ENCODE data around the gene UMAD1. TPM values are rescaled to one million over a fixed set of nuclear protein-coding genes. Genes with fewer than 3 reads are reported as not detected.
A peak's percentile ranks its signal among the peaks of the same experiment; 100 is the strongest.

UMAD1 gene
- total and polyA plus RNA-seq, 2 of the 13 experiments (the other 11 are each of a cell fraction or from before 2014, with no cell fraction given) = 16.8 to 17.6 TPM

- TF ChIP-seq ZNF768 (CRISPR knock-in tag; IDR thresholded peaks at IDR 0.05) = peak; percentile 84; the same call in 1 of the 2 replicates
- TF ChIP-seq ZNF83 (CRISPR knock-in tag; IDR thresholded peaks at IDR 0.05; ENCODE audit: borderline replicate concordance) = no peak
- H3K4me2 ChIP-seq (ENCODE audit: low read depth, low read length) = peak overlapping the region; percentile 62; the same call in 1 of the 2 replicates
- FAIRE-seq = no peak
- no peak overlapping the region for H3K9ac ChIP-seq (ENCODE audit: insufficient read depth, low read depth, low read length)
- no peaks in the 10 kb centered on the region for H4K20me1 ChIP-seq (ENCODE audit: insufficient read depth, low read length)
- ChIA-PET POLR2A (no interaction called here), CTCF (ENCODE audit: low intra/inter-chr PET ratio, low total read pairs) (no interaction called here)
- H2AFZ ChIP-seq (ENCODE audit: low read length) = no peak overlapping the region
- intact Hi-C loops (cut with micrococcal nuclease; ENCODE audit: unreplicated experiment) = no loop called here
- no peaks in the 10 kb centered on the region for H3K27me3 ChIP-seq (ENCODE audit: control insufficient read depth in 1 of 2, insufficient read depth in 2 of 2, low read length in 2 of 2)
- no peak for ATAC-seq
- in situ Hi-C loops (cut with HindIII; ENCODE audit: extremely low pct_ligation_motif_present, low pct_unique_long_range_greater_than_20kb) = no loop called here
- no TSS peak for BruUV-seq (replicated peaks)
- H3K4me1 ChIP-seq (ENCODE audit: insufficient read depth, low read length) = peaks cover 18% of the 10 kb centered on the region
- H3K9me3 ChIP-seq (ENCODE audit: low read length) = no peaks in the 10 kb centered on the region
- H3K4me3 ChIP-seq (replicated peaks in 1 of 3; ENCODE audit: insufficient read depth in 1 of 3, low read depth in 2 of 3, low read length in 3 of 3) = no peak overlapping the region; a peak in 1 of 6 replicates
- no peaks in the 10 kb centered on the region for H3K36me3 ChIP-seq (replicated peaks in 1 of 2; ENCODE audit: control insufficient read depth in 1 of 2, insufficient read depth in 2 of 2, low read length in 2 of 2)
- 90% methylated on average over 2 of the region's 2 CpGs for WGBS (ENCODE audit: low lambda C conversion rate)
- peak overlapping the region; percentile 51 for H3K27ac ChIP-seq (ENCODE audit: extremely low read length, insufficient read depth, low read length)
- no peak for DNase-seq (ENCODE audit: low spot score)
- H3K79me2 ChIP-seq (ENCODE audit: insufficient read depth, low read length) = no peaks in the 10 kb centered on the region
Measured at GRCh38 chr7:7750571-7751242, 110.2 kb downstream of the UMAD1 start.

DNA sequence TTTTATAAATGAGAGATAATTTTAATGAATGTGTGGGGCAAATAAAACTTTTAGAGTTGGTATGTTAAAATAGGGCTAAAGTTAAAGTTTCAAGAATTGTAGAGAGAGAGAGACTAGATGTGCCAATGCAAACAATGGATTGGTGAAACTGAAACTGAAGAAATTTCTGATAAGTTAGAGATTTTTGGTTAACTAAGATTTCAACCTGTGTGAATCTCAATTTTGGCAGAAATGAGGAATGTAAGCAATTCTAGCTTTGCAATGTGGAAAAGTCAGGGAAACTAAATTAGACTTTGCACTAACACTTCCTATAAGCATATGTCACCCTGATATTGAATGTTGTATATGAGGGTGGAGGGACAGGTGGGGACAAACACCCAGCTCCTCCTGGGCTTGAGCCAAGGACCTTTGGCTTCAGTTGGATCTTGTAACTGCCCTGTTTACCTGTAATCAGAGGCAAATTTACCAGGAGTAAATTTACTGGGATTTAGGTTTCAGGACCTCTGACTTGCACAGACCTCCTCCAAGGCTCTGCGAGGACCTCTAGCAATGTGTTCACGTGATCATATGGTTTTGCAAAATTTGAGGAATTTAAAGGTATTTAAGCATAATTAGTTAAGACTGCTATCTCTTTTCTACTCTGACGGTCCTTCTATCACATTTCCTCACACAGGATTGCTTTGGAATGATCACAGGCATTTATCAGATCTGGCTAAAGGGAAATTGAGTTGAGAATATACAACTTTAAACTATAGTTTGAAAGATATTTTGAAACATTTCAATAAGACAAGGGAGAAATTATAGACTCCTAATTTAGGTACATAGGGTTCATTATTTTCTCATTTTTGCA, 110.9 kb downstream of the UMAD1 start:
- Histone ChIP-seq H3K27me3 (ENCODE audit: control insufficient read depth in 1 of 2, insufficient read depth in 2 of 2, low read length in 2 of 2) (no peaks in the 10 kb centered on the region), H3K4me2 (ENCODE audit: low read depth, low read length) (peak overlapping the region; percentile 62), H4K20me1 (ENCODE audit: insufficient read depth, low read length) (no peaks in the 10 kb centered on the region), H3K36me3 (replicated peaks in 1 of 2; ENCODE audit: control insufficient read depth in 1 of 2, insufficient read depth in 2 of 2, low read length in 2 of 2) (no peaks in the 10 kb centered on the region), H3K4me1 (ENCODE audit: insufficient read depth, low read length) (peaks cover 18% of the 10 kb centered on the region), H3K9me3 (ENCODE audit: low read length) (no peaks in the 10 kb centered on the region), H3K4me3 (replicated peaks in 1 of 3; ENCODE audit: insufficient read depth in 1 of 3, low read depth in 2 of 3, low read length in 3 of 3) (no peak overlapping the region; a peak in 1 of 6 replicates), H3K79me2 (ENCODE audit: insufficient read depth, low read length) (no peaks in the 10 kb centered on the region), H3K27ac (ENCODE audit: extremely low read length, insufficient read depth, low read length) (peak overlapping the region; percentile 51), H2AFZ (ENCODE audit: low read length) (no peak overlapping the region), H3K9ac (ENCODE audit: insufficient read depth, low read depth, low read length) (peak overlapping the region; percentile 5; the same call in 1 of the 2 replicates)
- peak; percentile 30 for FAIRE-seq
- ChIA-PET POLR2A (interaction anchor here (0.7 kb wide), 1 partner anchor 20 kb away, joined by 3 read pairs; no protein-coding TSS in a partner anchor), CTCF (ENCODE audit: low intra/inter-chr PET ratio, low total read pairs) (no interaction called here)
- no TSS peak for BruUV-seq (replicated peaks)
- in situ Hi-C loops (cut with HindIII; ENCODE audit: extremely low pct_ligation_motif_present, low pct_unique_long_range_greater_than_20kb) = no loop called here
- WGBS (ENCODE audit: low lambda C conversion rate) = 53% methylated on average over 3 of the region's 3 CpGs
- peak; percentile 44 for DNase-seq (ENCODE audit: low spot score)
- intact Hi-C loops (cut with micrococcal nuclease; ENCODE audit: unreplicated experiment) = no loop called here
- ATAC-seq = peak; percentile 73
- TF ChIP-seq SALL1 (CRISPR knock-in tag; IDR thresholded peaks at IDR 0.05) (peak; percentile 53; the same call in 1 of the 2 replicates), NCOA5 (CRISPR knock-in tag; IDR thresholded peaks at IDR 0.05) (no peak), ZNF20 (CRISPR knock-in tag; IDR thresholded peaks at IDR 0.05) (no peak), PATZ1 (CRISPR knock-in tag; IDR thresholded peaks at IDR 0.05) (peak; percentile 46), SOX13 (IDR thresholded peaks at IDR 0.05) (no peak), SOX13 (CRISPR knock-in tag; conservative IDR thresholded peaks at IDR 0.05 in 1 of 2, IDR thresholded peaks at IDR 0.05 in 1 of 2) (no peak; a peak in 1 of 4 replicates), FOXK1 (CRISPR knock-in tag; IDR thresholded peaks at IDR 0.05; ENCODE audit: borderline replicate concordance, low read depth) (0 out of 2 replicates have a peak, but pooled peaks have one; percentile 15), FOXP4 (CRISPR knock-in tag; IDR thresholded peaks at IDR 0.05) (peak; percentile 57), NCOA1 (CRISPR knock-in tag; IDR thresholded peaks at IDR 0.05) (no peak), ZC3H13 (CRISPR knock-in tag; IDR thresholded peaks at IDR 0.05) (no peak), STAG1 (CRISPR knock-in tag; IDR thresholded peaks at IDR 0.05) (no peak)
